Right lobe of liver (tissue), 6 donors: ENCODE measurements around the gene ETS2. TPM values are rescaled to one million over a fixed set of nuclear protein-coding genes. Genes with fewer than 3 reads are reported as not detected.

Experiments
- ATAC-seq, 4 donors: fragments of 200-7000 bp; cut with Tn5 transposase; one replicate each; pipeline ENCODE4 v1.9.1; 2020; ENCODE audit warnings: mild to moderate bottlenecking in 4 of 4, moderate library complexity in 4 of 4
- DNase-seq, 3 donors: peaks; one replicate each; pipeline ENCODE4 v3.0.0-alpha.2; 2020
- H3K27ac ChIP-seq, 3 donors: fragments of 200-600 bp; one replicate each; pipeline ENCODE4 v1.8.0; 2022
- H3K27me3 ChIP-seq, 2 donors: fragments of 200-600 bp; one replicate each; pipeline ENCODE4 v1.8.0; 2022
- H3K36me3 ChIP-seq, 4 donors: fragments of 200-600 bp; sonication (generic) in 1 of 4; one replicate each; pipeline versions ENCODE4 v1.5.1 to v1.8.0; 2017 to 2022; ENCODE audit warnings: control low read depth in 1 of 4
- H3K4me1 ChIP-seq, 4 donors: fragments of 200-600 bp; sonication (generic) in 1 of 4; one replicate each; pipeline versions ENCODE4 v1.5.1 to v1.8.0; 2017 to 2022; ENCODE audit warnings: control low read depth in 1 of 4
- H3K4me3 ChIP-seq, 3 donors: fragments of 200-600 bp; one replicate each; pipeline ENCODE4 v1.8.0; 2022
- H3K9me3 ChIP-seq, 4 donors: fragments of 200-600 bp; sonication (generic) in 1 of 4; one replicate each; pipeline versions ENCODE4 v1.5.1 to v1.8.0; 2017 to 2022; ENCODE audit warnings: control low read depth in 1 of 4
- CTCF ChIP-seq, 4 donors: fragments of 200-600 bp in 3 of 4; fragments of 450-650 bp in 1 of 4; IDR thresholded peaks; one replicate each; pipeline versions ENCODE4 v1.5.1 to v1.8.0; 2016 to 2022; ENCODE audit warnings: antibody characterized with exemption in 4 of 4, mild to moderate bottlenecking in 2 of 4
- POLR2A ChIP-seq: fragments of 450-650 bp; IDR thresholded peaks from one replicate; pipeline ENCODE4 v1.6.1; 2017; ENCODE audit warnings: antibody characterized with exemption, mild to moderate bottlenecking
- WGBS: methylation state at CpG from one replicate; pipeline ENCODE4 v1.1.6; 2018; ENCODE audit warnings: low coverage, low lambda C conversion rate; ENCODE audit not compliant: insufficient coverage; ENCODE audit errors: missing lambda C conversion rate; 5-methylcytosine and 5-hydroxymethylcytosine counted together
- intact Hi-C, 2 donors: fragments of 100-400 bp; cut with DNase I; formaldehyde crosslinking; loops; one replicate each; pipeline versions ENCODE4 v1.11.2 to v1.14.1; 2022
- total RNA-seq, 6 experiments: library from RNA; depleted of rRNA in 2 of 6; stranded (reverse); fragments of >200 nt in 2 of 6; fragmentation: NEBNext Ultra II Directional in 3 of 6; extraction: Animal tissue kit (Norgen Biotek cat#: 25700) in 3 of 6; gene quantifications; one replicate each; pipeline versions ENCODE4 v1.1.0 to v1.2.4, GENCODE V29; 2016 to 2023
- donor health status: DM: no; HTN: yes; CAD: no.
- donor health status: DM: no; HTN: no; CAD: no.
- donor health status: DM: no; HTN: no; CAD: no.
- donor health status: DM: no; HTN: yes; CAD: no.
- donor health status: DM: no; HTN: yes; CAD: no.

Gene ETS2
- total RNA-seq, 6 experiments from 2014 or later: 38.3 to 252 (median 129) TPM

DNA sequence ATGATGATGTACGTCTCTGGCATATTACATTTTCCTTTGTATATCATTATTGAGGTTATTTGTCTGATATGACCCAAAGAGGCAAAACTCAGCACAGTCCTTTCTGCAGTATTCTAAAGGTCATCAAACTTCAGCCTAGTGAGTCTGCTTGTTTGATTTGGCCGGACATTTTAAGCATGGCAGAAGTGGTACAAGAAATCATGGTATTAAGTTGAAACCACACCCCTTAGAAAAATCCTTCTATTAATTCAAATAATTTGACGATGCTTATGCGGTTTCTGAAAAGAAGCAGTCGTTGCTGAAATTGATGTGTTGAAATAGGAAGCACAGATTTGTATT lies 5.1 kb downstream of the ETS2 start:
- Histone ChIP-seq H3K36me3 (peaks cover 10 to 60% (median 39%) of the 10 kb centered on the region in 4 donors), H3K27ac (peak overlapping the region; percentile 96 to 99 (median 99)), H3K9me3 (no peaks in the 10 kb centered on the region), H3K4me3 (peak overlapping the region in 1 of 3 donors; percentile 4), H3K4me1 (peaks cover 0 to 50% (median 19%) of the 10 kb centered on the region in 4 donors), H3K27me3 (no peaks in the 10 kb centered on the region)
- no peak for TF ChIP-seq POLR2A
- TF ChIP-seq CTCF (IDR thresholded peaks at IDR 0.05): no peak
- WGBS: 16% methylated on average over 5 of the region's 5 CpGs
- DNase-seq (no peak), ATAC-seq (peak in 3 of 4 donors; percentile 3 to 51 (median 4))
- intact Hi-C loops: loop anchor here in 1 of 2 donors (10.0 kb wide), 1 partner anchor 76 kb away; no protein-coding TSS in a partner anchor

DNA sequence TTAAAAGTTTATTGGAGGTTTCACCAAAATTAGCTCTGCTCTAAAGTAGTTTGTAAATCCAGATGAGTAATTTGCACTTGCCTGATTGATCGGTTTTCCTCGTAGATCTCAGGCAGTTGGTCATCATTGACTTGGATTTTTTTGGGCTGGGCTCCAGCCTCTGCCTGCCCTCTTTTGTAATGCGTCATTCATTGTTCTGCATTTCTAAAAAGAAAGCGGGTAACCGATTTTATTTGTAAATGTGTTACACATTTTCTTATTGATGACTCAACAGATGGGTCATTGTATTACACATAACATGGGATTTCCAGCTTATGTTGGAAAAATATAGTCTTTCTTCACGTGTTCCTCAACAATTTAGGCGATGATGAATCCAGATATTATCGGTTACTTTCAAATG lies 5.5 kb downstream of the ETS2 start:
- TF ChIP-seq POLR2A (no peak), CTCF (IDR thresholded peaks at IDR 0.05) (no peak)
- Histone ChIP-seq H3K27me3 (no peaks in the 10 kb centered on the region), H3K36me3 (peaks cover 10 to 63% (median 42%) of the 10 kb centered on the region in 4 donors), H3K4me1 (peaks cover 0 to 50% (median 19%) of the 10 kb centered on the region in 4 donors), H3K27ac (peak overlapping the region; percentile 96 to 99 (median 99)), H3K4me3 (peak overlapping the region in 1 of 3 donors; percentile 4), H3K9me3 (no peaks in the 10 kb centered on the region)
- ATAC-seq (peak in 3 of 4 donors; percentile 6 to 29 (median 10)), DNase-seq (peak in 1 of 3 donors; percentile 43)
- 25% methylated on average over 8 of the region's 8 CpGs for WGBS
- intact Hi-C loops: loop anchor here in 1 of 2 donors (10.0 kb wide), 1 partner anchor 76 kb away; no protein-coding TSS in a partner anchor

DNA sequence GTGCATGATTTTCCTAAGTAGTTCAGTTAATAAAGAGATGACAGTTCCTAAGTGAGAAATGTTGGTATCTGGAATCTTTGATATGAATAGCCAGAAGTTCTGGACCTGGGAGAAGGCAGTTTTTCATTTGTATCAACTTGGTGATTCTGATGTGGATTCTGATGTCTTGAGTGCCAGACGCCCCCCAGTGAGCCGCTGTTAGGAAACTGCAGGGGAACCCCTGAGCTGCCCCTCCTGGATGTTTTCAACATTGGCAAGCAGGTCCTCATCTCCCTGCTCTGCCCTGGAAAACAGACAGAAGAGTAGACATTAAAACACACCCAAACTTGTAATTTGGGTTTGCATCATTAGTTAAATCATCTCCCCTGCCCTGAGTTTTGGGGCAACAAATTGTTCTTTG lies 7.4 kb downstream of the ETS2 start:
- Histone ChIP-seq H3K27me3 (no peaks in the 10 kb centered on the region), H3K4me1 (peaks cover 0 to 50% (median 22%) of the 10 kb centered on the region in 4 donors), H3K36me3 (peaks cover 14 to 81% (median 59%) of the 10 kb centered on the region in 4 donors), H3K27ac (peak overlapping the region in 2 of 3 donors; percentile 96 to 99), H3K9me3 (no peaks in the 10 kb centered on the region), H3K4me3 (no peak overlapping the region)
- no CpG with 5 or more reads among the region's 2 CpGs for WGBS
- intact Hi-C loops: loop anchor here in 1 of 2 donors (10.0 kb wide), 1 partner anchor 78 kb away; no protein-coding TSS in a partner anchor
- DNase-seq (peak in 1 of 3 donors; percentile 38), ATAC-seq (no peak)
- TF ChIP-seq POLR2A (no peak), CTCF (IDR thresholded peaks at IDR 0.05) (no peak)

DNA sequence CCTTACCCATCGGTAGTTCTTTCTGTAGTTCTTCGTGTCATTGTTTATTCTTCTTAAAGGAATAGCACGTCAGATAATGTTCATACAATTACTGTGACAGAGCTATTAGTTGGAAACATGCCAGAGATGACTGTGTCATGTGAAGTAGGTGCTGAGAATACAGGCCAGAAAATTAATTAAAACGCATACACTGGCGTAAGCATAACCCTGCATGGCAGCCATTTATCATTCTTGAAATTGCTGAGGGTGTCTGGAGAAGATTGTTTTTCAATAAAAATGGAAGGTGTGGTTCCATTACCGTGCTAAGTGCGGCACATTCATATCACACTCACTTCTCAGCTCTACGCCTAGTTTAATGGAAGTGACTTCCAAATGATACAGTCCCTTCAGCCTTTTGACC lies 7.8 kb downstream of the ETS2 start:
- ATAC-seq (no peak), DNase-seq (no peak)
- Histone ChIP-seq H3K36me3 (peaks cover 14 to 85% (median 63%) of the 10 kb centered on the region in 4 donors), H3K4me1 (peaks cover 0 to 50% (median 22%) of the 10 kb centered on the region in 4 donors), H3K27me3 (no peaks in the 10 kb centered on the region), H3K27ac (peak overlapping the region; percentile 7 to 99 (median 96)), H3K4me3 (no peak overlapping the region), H3K9me3 (no peaks in the 10 kb centered on the region)
- WGBS: 68% methylated on average over 8 of the region's 8 CpGs
- intact Hi-C loops: loop anchor here in 1 of 2 donors (10.0 kb wide), 1 partner anchor 79 kb away; no protein-coding TSS in a partner anchor
- TF ChIP-seq CTCF (IDR thresholded peaks at IDR 0.05): no peak
- peak; percentile 27 for TF ChIP-seq POLR2A
